C4-2B (cell line): ENCODE results near the gene PPM1E.
"Not testable (repeated sequence)": the region's sequence is repeated elsewhere in the genome, so short reads cannot be mapped to it uniquely, and the experiment has no call there.

Experiments
- ZFX ChIP-seq: fragments of 450-650 bp; IDR thresholded peaks from 2 replicates; pipeline ENCODE4 v1.6.1; 2017
- TF ChIP-seq, protein P1 (sequence below): fragments of 450-650 bp; conservative IDR thresholded peaks from 2 replicates; pipeline ENCODE4 v1.5.1; 2017; ENCODE audit warnings: mild to moderate bottlenecking

DNA sequence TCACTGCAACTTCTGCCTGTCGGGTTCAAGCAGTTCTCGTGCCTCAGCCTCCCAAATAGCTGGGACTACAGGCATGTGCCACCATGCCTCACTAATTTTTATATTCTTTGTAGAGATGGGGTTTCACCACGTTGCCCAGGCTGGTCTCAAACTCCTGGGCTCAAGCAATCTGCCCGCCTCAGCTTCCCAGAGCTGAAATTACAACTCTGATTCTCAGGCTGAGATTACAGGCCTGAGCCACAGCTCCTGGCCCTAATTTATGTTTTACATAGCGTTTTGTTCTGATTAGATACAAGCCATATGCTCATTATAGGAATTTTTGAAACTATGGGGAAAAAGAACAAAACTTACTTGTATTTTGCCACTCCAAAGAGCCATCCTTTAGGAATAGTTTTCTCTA lies 22.8 kb downstream of the PPM1E start:
- TF ChIP-seq, protein P1, sequence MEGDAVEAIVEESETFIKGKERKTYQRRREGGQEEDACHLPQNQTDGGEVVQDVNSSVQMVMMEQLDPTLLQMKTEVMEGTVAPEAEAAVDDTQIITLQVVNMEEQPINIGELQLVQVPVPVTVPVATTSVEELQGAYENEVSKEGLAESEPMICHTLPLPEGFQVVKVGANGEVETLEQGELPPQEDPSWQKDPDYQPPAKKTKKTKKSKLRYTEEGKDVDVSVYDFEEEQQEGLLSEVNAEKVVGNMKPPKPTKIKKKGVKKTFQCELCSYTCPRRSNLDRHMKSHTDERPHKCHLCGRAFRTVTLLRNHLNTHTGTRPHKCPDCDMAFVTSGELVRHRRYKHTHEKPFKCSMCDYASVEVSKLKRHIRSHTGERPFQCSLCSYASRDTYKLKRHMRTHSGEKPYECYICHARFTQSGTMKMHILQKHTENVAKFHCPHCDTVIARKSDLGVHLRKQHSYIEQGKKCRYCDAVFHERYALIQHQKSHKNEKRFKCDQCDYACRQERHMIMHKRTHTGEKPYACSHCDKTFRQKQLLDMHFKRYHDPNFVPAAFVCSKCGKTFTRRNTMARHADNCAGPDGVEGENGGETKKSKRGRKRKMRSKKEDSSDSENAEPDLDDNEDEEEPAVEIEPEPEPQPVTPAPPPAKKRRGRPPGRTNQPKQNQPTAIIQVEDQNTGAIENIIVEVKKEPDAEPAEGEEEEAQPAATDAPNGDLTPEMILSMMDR = not testable (repeated sequence)
- TF ChIP-seq ZFX = not testable (repeated sequence)
